NCI-H1436 (cell line): ENCODE measurements around the gene KLHL41.
"Not testable (repeated sequence)": the region's sequence is repeated elsewhere in the genome, so short reads cannot be mapped to it uniquely, and the experiment has no call there.

Experiments used
- DNase-seq: peaks from one replicate; lab custom pipeline; 2025; lab: John Stamatoyannopoulos, UW

The KLHL41 gene

GRCh38 chr2:169510496-169510895 lies 994 bp downstream of the KLHL41 start:
- DNase-seq = no peak

DNA sequence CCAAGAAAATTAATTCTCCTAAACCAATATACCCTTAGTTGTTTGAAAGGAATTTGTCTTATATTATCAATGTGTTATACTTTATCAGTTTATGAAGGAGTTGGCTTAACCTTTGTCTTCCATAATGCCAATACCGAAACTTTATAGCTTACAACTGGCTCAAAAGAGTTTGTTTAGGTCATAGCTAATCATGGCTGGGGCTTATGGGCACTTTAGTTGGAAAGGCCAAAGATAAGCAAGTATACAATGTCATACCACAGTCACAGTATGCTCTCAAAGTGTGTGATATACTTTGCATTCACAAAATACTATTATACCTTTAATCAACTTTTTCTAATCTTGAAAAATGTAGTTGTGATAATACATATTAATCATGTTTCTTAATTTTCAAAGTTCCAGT lies 2.3 kb downstream of the KLHL41 start:
- DNase-seq = no peak

- no peak for DNase-seq
These were observed 3.0 kb downstream of the KLHL41 start for GRCh38 chr2:169512525-169512924.

DNA sequence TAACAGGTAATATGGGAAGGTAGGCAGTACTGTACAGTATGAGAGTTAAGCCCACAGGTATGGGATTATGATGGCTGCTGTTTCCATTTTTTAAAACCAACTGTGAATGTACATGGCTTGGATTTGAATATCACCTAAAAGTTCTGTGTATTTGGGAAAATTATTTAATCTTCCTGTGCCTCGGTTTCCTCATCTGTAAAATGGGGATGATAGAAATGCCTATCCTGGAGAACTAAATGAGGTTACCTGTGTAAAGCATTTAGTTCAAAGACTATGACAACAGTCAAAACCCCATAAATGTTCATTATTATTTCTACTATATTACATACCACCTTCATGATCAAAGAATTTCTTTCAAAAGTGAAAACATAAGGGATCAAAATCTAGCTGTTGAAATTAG lies 3.6 kb downstream of the KLHL41 start:
- no peak for DNase-seq

DNA sequence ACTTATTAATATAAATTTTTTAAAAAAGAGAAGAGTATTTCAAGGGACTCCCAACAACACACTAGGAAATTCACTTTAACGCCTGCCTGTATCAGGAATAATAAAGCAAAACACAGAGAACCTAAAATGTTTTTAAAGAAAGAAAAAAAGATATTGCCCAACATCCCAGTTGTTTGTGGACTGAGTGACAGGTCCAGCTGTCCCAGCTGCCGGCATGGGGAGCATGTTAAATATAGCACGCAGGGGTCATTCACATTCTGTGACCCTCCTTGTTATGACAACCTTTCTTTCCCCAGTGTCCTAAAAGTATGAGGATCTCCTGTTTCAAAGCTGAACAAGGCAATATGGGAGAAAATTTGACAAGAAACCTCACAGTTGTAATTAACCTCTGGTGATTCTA lies 4.4 kb downstream of the KLHL41 start:
- no peak for DNase-seq

GRCh38 chr2:169514758-169515157 lies 5.3 kb downstream of the KLHL41 start:
- DNase-seq = not testable (repeated sequence)

- DNase-seq = not testable (repeated sequence)
These were observed 7.0 kb downstream of the KLHL41 start for GRCh38 chr2:169516488-169516995.

GRCh38 chr2:169520896-169521295 lies 11.4 kb downstream of the KLHL41 start:
- DNase-seq = no peak

- no peak for DNase-seq
These were observed 14.2 kb downstream of the KLHL41 start for GRCh38 chr2:169523681-169524080.

DNA sequence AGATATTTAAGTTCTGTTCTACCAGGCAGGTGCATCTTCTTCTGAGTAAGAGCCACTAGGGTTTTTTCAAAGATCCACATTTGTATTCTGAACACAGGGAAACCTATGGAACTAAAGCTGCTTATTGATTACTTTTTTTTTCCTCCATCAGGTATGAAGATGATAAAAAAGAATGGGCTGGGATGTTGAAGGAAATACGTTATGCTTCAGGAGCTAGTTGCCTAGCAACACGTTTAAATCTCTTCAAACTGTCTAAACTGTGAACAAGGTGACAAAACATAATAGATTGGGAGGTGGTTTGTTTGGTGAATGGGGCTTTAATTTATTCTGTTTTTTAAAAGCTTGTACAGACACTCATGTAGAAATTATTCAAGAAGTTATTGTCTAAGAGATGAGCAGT lies 15.9 kb downstream of the KLHL41 start:
- DNase-seq = peak; percentile 38

DNA sequence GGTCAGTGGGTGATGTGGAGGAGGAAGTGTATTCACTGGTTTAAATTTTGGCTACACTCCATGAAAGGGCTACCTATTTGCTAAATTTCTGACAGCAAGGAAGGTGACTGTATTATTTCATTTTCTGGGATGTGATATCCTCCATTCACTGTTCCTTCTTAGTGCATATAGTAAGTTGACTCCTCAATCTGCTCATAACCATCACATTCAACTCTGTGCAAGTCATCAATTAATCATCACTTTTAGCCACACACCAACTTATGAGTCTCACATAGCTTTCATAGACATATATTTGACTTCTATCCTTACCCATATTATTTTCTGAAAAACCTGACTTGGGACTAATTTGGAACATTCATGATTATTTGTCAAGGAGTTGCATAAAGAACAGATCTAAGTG lies 16.9 kb downstream of the KLHL41 start:
- no peak for DNase-seq

DNA sequence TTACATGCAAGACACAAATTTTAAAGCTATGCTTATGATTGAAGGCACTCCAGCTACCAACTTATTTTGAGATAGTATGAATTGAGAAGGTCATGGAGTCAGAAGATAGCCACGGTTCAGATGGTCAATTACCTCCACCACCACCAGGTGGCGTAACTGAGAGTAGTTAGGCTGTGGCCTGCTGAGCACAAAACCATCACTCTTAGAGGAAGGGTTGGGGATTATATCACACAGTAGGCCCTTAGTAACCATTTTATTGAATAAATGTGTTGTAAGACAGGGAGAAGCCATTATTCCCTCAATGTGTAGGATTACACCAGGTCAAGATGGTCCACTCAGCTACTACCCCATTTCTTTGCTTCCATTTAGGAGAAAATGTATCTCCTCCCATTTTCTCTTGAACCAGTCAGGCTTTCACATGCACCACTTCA lies 18.8 kb downstream of the KLHL41 start:
- peak; percentile 53 for DNase-seq

DNA sequence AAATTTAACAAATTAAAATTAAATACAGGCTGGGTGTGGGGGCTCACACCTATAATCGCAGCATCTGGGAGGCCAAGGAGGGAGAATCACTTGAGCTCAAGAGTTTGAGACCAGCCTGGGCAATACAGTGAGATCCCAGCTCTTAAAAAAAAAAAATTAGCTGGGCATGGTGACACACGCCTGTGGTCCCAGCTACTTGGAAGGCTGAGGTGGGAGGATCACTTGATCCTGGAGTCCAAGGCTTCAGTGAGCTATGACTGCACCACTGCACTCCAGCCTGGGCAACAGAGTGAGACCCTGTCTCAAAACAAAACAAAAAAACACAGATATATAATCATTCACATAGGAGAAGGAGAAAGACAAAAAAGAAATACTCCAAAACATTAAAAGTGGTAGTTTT lies 30.0 kb downstream of the KLHL41 start:
- DNase-seq = not testable (repeated sequence)

DNA sequence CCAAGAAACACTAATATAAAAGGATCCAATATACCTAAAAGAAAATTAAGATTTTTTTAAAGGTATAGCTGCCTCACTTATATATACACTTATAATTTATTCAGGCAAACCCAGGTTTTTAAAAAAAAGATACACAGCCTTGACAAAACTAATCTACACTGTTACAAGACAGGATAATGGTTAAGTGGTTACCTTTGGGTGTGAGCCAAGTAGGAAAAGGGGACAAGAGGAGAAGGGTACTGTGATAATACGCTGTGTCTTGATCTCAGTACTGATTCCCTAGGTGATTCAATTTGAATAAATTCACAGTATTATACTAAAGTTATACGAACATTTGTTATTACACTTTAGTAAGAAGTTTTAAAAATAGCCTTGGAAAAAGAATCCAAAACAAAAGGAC lies 30.6 kb downstream of the KLHL41 start:
- DNase-seq = no peak

DNA sequence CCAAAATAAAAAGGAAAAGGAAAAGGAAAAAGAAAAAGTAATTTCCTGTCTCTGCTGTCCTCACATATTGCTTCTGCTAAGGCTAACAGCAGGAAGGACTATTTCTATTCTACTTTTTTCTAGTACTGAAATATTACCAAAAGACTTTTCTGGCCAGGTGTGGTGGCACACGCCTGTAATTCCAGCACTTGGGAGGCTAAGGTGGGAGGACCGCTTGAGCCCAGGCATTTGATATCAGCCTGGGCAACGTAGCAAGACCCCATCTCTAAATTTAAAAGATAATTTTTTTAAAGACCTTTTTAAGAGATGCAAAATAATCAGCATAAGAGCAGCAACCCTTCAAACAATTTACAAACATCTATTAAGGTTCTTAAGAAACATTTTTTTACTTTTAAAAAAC lies 32.9 kb downstream of the KLHL41 start:
- DNase-seq = no peak

- no peak for DNase-seq
These were observed 37.3 kb downstream of the KLHL41 start for GRCh38 chr2:169546756-169547155.

GRCh38 chr2:169561364-169561763 lies 51.9 kb downstream of the KLHL41 start:
- DNase-seq = no peak

DNA sequence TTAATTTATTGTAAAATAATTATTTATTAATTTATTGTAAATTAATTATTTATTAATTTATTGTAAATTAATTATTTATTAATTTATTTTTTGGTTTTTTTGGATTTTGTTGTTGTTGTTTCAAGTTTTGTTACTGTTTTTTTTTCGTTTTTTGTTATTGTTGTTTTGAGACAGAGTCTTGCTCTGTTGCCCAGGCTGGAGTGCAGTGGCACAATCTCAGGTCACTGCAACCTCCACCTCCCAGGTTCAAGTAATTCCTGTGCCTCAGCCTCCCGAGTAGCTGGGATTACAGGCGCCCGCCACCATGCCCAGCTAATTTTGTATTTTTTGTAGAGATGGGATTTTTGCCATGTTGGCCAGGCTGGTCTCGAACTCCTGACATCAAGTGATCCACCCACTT lies 52.6 kb downstream of the KLHL41 start:
- not testable (repeated sequence) for DNase-seq

DNA sequence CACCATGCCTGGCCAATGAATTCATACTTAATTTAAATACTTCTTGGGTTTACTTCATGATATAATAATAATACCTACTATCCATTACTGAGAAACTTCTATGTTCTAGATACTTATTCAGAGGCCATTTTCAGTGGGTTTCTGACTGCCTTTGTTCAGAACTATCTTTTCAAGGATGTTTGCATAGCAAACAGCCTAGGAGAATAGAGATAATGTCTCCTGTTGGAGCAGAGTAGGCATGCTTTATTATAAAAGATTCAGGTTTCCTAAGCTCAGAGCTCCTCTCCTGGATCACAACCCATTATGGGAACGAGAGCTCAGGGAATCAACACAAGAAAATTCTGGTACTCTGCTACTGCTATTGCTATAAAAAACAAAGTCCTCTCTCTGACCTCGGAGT lies 53.0 kb downstream of the KLHL41 start:
- DNase-seq = no peak

DNA sequence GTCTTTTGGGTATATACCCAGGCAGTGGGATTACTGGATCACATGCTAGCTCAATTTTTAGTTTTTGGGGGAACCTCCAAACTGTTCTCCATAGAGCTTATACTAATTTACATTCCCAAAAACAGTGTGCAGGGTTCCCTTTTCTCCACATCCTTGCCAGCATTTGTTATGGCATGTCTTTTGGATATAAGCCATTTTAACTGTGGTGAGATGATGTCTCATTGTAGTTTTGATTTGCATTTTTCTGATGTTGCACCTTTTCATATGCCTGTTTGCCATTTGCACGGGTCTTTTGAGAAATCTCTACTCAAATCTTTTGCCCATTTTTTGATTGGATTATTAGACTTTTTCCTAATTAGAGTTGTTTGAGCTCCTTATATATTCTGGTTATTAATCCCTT lies 56.2 kb downstream of the KLHL41 start:
- DNase-seq = no peak

DNA sequence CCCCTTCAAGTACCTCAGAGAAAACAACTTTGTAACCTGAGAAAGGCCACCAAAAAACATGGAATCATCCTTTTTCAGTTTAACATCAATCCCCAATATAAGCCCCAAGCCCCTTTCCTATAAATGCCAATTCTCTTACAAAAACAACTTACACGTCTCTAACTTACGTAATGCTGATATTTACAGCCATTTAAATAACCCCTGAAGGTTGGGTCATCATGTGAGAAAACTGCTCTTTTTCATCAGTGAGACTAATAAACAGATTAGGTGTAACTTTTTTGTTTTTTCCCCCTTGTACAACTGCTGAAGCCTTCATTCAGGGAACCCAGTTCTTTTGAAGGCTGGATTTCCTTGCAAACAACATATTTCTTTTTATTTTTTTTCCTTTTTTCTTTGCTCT lies 60.4 kb downstream of the KLHL41 start:
- no peak for DNase-seq

GRCh38 chr2:169570752-169571151 lies 61.2 kb downstream of the KLHL41 start:
- DNase-seq = not testable (repeated sequence)

- DNase-seq = no peak
These were observed 62.1 kb downstream of the KLHL41 start for GRCh38 chr2:169571571-169571970.

- DNase-seq = no peak
These were observed 62.7 kb downstream of the KLHL41 start for GRCh38 chr2:169572189-169572588.

DNA sequence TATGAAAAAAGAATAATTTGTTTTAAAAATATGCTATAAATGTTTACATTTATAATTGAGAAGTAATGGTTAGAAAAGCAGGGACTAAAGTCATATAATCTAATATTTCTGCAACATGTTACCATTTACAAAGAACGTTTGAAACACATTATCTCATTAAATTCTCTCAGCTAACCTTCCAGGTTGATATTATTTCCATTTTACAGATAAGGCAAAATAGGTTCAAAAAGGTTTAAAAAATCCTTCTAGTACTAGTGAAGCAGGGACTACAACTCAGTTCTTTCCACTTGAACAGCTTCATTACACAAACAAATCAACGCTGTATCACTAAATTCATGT lies 63.3 kb downstream of the KLHL41 start:
- DNase-seq = no peak
